ENCODE measurements around the gene TNP2.

The TNP2 gene

DNA sequence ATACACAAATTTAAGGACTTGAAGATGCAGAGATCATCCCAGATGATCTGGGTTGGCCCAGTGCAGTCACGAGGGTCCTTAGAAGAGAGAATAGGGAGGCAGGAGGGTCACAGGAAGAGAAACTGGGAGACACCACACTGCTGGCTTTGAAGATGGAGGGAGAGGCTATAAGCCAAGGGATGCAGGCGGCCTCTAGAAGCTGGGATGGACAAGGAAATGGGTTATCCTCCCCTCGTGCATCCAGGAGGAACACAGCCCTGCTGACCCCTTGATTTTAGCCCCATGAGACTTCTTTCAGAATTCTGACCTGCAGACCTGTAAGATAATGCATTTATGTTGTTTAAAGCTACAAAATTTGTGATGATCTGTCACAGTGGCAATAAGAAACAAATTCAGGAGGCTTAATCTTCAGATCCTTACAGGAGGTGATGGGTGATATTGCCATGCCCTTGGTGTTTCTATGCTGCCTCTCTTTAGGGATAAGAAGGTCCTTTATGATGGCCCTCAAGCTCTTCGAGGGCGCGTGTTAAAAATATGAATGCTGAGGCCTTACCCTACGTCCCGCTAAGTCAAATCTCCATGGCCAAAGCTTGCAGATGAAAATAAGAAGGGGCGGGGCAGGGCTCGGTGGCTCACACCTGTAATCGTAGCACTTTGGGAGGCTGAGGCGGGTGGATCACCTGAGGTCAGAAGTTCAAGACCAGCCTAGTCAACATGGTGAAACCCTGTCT is 8.6 kb upstream of the TNP2 start:
- in situ Hi-C loops (cut with HindIII; ENCODE audit: low sequenced_read_pairs), result no loop called here

GRCh38 chr16:11276896-11277593 is 7.9 kb upstream of the TNP2 start:
- in situ Hi-C loops (cut with HindIII; ENCODE audit: low sequenced_read_pairs), result no loop called here

- in situ Hi-C loops (cut with HindIII; ENCODE audit: low sequenced_read_pairs), result no loop called here
Measured at GRCh38 chr16:11276143-11276895, 7.2 kb upstream of the TNP2 start, which contains the start of gene PRM2. Gene PRM2 (minus strand): TSS chr16:11276480. CDS start chr16:11276370, 110 bp downstream.

DNA sequence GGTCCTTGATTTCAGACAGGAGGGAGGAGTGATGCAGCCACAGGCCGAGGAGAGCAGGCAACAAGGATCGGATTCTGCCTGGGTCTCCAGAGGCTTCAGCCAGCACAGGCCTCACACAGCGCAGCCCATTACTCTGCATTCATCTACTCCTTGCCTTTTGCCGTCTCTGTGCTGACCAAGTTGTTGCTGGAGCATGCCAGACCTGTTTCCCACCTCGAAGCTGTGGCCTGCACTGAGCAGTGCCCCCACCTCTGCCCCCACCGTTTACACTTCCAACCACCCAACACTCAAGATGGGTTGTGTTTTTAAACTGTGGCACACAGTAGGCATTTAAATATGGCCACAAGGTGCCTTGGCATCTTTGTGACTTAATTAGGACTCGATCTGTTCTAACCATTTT is 5.8 kb upstream of the TNP2 start:
- in situ Hi-C loops (cut with HindIII; ENCODE audit: low sequenced_read_pairs), result no loop called here

DNA sequence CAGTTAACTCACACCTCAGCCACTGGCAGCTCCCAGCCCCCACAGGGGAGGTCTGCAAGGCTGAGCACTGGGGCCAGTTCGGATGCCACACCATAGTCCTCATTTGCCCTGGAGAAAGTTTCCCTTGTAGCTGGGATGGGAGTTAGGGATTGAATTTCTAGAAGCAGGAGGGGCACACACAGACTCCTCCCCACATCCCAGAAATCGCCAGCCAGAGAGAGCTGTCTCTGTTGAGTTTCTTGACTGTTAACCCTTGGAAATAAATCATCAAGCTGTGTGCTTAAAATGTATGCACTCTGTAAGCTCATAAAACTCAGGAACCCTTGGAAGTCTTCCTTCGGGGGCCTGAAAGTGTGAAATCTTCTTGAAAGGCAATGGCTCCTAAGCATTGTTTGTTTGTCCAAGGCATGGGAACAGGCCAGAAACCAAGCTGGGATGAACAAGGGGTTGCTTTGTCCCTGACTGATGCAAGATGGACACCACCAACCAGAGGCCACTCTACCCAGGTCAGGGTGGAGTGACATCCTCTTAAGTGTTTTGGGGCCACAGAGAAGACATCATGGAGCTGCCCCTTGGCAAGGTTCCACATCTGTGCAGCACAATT is 4.7 kb upstream of the TNP2 start:
- in situ Hi-C loops (cut with HindIII; ENCODE audit: low sequenced_read_pairs), result no loop called here

DNA sequence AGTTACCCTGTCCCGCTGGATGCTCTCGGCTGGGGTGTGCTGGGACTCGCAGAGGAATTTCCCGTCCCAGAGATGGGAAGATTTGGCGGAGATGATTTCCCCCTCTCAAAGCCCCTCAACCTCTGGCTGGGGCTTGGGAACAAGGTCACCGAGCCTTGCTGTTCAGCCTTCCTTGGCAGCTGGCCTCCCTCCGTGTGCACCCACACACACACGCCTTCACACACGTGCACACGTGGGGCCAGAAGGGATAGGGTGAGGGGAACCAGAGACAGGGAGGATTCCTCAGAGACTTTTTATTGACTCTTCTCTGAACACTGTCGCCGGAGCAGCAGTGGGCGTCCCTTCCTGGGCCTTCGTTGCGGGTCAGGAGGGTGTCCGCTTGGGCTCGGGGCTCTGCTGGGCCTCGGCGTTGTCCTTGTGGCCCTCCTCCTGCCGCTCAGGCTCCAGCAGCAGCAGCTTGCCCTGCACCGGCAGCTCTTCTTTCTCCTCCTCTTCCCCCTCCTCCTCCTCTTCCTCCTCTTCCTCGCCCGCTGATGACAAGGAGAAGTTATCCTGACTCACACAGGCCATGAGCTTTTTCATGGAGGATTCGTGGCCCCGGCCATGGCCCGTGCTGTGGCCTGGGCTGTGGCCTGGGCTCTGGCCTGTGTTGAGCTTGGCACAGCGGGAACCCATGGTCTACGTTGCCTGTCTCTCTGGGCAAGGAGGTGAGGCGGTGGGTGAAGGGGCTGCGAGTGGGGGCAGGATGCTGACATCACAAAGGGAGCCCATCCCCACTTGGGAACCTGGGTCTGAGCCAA is 4.0 kb upstream of the TNP2 start, which contains the start of gene PRM3:
Gene PRM3 (minus strand): TSS at position 709 of the 800 bp plus-strand sequence. CDS start 34 bp downstream, at position 675.
- in situ Hi-C loops (cut with HindIII; ENCODE audit: low sequenced_read_pairs), result no loop called here

DNA sequence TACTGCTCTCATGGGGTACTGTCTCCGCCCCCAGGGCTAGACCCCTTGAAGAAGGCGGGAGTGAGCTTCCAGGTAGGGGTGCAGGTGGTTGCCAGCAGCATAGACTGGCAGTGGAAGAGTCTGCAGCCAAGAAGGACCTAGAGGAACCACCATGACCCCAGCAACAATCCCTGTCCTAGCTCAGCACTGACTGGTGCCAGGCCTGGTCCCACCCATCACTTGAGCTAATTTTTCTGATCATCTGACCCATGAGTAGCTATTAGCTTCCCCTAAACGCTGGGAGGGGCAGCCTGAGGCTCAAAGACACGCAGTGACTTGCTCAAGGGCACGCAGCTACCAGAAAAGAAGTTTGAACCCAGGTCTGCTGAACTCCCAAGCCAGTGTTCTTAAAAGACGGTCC is 3.4 kb upstream of the TNP2 start:
- in situ Hi-C loops (cut with HindIII; ENCODE audit: low sequenced_read_pairs), result no loop called here

DNA sequence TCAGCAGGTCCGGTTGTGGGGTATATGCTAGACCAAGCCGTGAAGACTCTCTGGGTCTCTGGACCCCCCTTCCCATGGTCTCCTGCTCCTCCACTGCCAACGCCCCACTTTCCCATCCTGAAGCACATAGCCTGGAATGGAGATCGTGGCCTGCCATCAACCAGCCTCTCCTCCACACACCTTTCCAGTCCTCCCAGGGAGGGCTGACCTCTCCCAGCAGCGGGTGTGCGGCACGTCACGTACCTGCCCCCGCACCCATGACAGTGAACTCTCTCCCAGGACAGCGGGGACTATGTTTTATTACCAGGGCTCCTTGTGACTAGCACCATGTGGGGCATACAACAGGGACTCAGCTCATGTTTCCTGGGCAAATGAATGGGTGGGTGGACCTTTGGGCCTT is 2.5 kb upstream of the TNP2 start:
- in situ Hi-C loops (cut with HindIII; ENCODE audit: low sequenced_read_pairs), result no loop called here

DNA sequence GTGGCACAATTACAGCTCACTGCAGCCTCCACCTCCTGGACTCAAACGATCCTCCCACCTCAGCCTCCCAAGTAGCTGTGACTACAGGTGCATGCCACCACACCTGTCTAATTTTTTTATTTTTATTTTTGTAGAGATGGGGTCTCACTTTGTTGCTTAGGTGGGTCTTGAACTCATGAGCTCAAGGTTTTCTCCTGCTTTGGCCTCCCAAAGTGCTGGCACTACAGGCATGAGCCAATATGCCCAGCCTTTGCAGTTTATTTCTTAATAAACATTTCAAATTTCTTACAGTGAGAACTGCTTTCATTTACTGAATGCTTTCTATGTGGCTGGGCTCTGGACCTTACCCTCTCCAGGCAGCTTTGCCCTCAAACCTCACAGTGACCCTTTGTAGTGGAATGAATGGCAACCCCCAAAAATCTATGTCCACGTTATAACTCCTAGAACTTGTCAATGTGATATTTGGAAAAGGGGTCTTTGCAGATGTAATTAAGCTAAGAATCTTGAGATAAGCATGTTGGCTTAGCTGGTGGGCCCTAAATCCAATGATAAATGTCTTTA is 1.6 kb upstream of the TNP2 start:
- in situ Hi-C loops (cut with HindIII; ENCODE audit: low sequenced_read_pairs), result no loop called here

- in situ Hi-C loops (cut with HindIII; ENCODE audit: low sequenced_read_pairs), result no loop called here
Measured at GRCh38 chr16:11265124-11265523, 4.0 kb downstream of the TNP2 start.

DNA sequence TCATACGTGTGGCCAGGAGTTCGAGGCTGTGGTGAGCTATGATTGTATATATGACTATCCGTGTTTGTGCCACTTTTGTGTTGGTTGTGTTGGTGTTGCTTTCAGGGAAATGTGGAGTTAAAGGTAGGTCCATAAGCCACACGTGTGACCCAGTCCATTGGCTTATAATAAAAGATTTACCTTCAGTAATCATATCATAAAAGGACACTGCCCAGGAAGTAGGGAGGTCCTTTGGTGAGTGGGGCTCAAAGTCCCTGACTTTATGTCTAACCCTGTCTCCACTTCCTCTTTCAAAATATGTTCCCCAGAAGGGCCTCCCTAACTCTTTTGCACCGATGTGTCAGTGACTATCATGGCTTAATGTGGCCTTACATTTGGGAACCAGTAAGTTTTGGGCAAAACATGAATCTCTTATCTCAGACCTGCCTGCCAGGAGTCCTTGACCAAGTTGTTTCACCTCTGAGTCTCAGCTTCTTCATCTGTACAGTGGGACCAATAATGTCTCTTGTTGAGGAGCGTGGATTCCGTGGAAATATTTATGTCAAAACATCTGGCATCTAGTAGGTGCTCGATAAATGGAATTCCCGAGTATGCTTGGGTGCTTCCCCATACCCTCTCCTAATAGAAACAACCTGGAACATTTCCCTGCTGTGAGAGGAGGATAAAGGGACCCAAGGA is 4.8 kb downstream of the TNP2 start:
- in situ Hi-C loops (cut with HindIII; ENCODE audit: low sequenced_read_pairs), result no loop called here

GRCh38 chr16:11263737-11264136 is 5.4 kb downstream of the TNP2 start:
- in situ Hi-C loops (cut with HindIII; ENCODE audit: low sequenced_read_pairs), result no loop called here

GRCh38 chr16:11262915-11263314 is 6.2 kb downstream of the TNP2 start:
- in situ Hi-C loops (cut with HindIII; ENCODE audit: low sequenced_read_pairs), result no loop called here

- in situ Hi-C loops (cut with HindIII; ENCODE audit: low sequenced_read_pairs), result no loop called here
Measured at GRCh38 chr16:11260596-11260966, 8.5 kb downstream of the TNP2 start.

GRCh38 chr16:11259655-11260595 is 9.2 kb downstream of the TNP2 start:
- in situ Hi-C loops (cut with HindIII; ENCODE audit: low sequenced_read_pairs), result no loop called here

GRCh38 chr16:11258553-11259492 is 10.3 kb downstream of the TNP2 start:
- in situ Hi-C loops (cut with HindIII; ENCODE audit: low sequenced_read_pairs), result no loop called here

DNA sequence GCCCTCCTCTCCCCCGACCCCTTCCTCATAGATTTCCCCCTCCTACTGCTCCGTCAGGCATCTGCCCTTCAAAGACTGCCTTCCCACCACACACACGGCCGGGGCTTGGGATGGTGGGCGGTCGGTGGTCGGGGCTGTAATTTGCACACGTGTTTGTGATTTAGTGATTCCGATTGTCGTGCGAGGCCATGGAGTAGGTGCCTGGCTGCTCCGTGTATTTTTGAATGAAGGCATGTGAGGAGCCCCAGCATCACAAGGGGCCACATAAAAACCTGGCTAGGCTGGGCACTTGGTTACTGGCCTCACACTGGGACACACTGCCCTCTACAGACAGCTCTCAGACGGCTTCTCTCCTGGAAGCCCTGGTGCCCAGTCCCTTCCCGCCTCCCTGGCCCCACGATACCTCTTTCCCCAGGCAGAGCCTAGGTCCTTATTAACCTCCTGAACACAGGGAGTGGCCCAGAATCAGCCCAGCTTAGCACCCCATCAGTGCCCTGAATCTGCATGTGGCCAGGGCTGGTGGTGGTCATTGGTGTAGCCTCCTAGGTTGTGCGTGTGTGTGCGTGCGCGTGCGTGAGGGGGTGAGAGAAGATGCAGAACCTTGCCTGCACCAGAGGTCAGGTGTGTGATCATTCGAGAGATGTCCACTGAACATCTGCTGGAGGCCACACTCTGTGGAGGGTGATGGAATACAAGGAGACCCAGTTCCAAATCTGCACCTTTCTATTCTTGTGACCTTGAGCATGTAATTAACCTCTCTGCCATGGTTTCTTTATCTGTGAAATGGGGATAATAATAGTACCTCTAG is 11.8 kb downstream of the TNP2 start:
- in situ Hi-C loops (cut with HindIII; ENCODE audit: low sequenced_read_pairs), result no loop called here

All from DLD1 (cell line).